ENCODE data around the gene TAMM41. TPM values are rescaled to one million over a fixed set of nuclear protein-coding genes. Genes with fewer than 3 reads are reported as not detected.
"Not testable (repeated sequence)": the region's sequence is repeated elsewhere in the genome, so short reads cannot be mapped to it uniquely, and the experiment has no call there.

The TAMM41 gene
- total RNA-seq, 1 experiment from 2014 or later, result 2.8 TPM

- DNase-seq (ENCODE audit: low spot score), result no peak
Measured at GRCh38 chr3:11769704-11770476, 76.8 kb downstream of the TAMM41 start.

- DNase-seq (ENCODE audit: low spot score), result no peak
Measured at GRCh38 chr3:11768604-11769003, 78.1 kb downstream of the TAMM41 start.

DNA sequence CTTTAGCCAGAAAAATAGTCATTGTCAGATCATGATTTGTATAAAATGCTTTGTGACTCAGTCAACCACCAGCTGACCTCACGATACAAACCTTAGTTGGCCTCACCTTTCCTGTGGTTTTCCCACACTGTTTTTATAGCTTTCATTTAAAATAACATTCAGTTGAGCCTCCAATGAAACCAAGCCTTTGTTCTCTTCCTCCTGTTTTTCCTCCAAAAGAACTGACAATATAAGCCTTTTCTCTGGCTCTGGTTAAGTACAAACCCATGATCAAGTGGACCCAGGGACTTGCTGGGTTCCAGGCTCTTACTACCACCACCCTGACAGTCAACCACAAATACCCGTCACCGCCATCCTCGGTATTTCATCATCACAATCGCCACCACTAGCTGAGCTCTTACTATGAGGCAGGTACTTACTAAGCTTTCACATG is 81.7 kb downstream of the TAMM41 start:
- DNase-seq (ENCODE audit: low spot score), result peak; percentile 13

DNA sequence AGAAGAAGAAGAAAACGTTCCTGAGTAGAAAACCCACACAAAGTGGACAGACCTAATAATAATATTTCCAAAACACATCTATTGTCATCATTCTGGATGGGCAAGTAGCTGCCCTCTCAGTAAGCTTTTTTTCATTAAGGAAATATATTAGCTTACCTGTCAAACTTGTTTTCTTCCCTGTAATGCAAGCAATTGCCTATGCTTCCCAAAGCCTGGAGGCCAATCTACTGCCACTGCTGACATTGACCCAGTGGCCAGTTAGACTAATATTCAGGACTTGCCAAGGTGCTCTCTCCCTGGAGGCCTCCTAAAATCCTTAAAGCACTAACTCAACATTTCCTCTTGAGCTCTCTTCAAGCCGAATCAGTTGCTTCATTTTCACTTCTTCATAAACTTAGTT is 86.7 kb downstream of the TAMM41 start:
- no peak for DNase-seq (ENCODE audit: low spot score)

GRCh38 chr3:11757929-11758328 is 88.8 kb downstream of the TAMM41 start:
- DNase-seq (ENCODE audit: low spot score), result no peak

DNA sequence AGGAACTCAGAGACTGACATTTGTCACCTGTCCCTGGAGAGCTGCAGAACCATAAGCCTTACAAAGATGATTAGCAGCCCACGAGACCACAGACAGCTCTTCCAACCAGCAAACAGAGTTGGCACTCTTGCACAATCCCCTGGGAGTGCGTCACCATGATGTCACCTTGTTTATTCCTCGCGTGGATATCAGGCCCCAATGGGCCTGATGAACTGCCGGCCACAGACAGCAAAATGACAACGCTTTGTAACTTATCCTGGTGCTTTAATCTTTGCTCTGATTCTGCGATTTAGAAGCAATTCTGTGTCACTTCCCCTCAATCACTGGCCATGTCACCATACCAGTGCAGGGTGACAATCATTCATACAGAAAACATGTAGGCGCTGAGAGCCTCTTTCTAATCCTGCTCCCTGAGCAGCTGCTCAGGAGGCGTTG is 89.2 kb downstream of the TAMM41 start:
- no peak for DNase-seq (ENCODE audit: low spot score)

- DNase-seq (ENCODE audit: low spot score), result no peak
Measured at GRCh38 chr3:11755276-11755675, 91.4 kb downstream of the TAMM41 start.

- DNase-seq (ENCODE audit: low spot score), result not testable (repeated sequence)
Measured at GRCh38 chr3:11752254-11752653, 94.4 kb downstream of the TAMM41 start.

DNA sequence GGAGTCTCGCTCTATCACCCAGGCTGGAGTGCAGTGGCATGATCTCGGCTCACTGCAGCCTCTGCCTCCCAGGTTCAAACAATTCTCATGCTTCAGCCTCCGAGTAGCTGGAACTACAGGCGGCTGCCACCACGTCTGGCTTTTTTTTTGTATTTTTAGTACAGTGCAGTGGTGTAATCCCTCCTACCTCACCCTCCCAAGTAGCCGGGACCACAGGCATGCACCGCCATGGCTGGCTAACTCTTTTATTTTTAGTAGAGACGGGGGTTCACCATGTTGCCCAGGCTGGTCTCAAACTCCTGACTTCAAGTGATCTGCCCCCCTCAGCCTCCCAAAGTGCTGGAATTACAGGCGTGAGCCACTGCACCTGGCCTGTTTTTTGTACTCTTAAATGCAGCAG is 98.4 kb downstream of the TAMM41 start:
- not testable (repeated sequence) for DNase-seq (ENCODE audit: low spot score)

Small RNAs within 50 kb of the gene (small RNA-seq; reads per million reads assigned to genes)
- gene CYCSP12, result not detected

Other genes starting within 250 kb of the TAMM41 start
- 25.1 and 28.4 TPM in 2 replicates for gene VGLL4, start 203.0 kb downstream of the TAMM41 start, total RNA-seq (2014; rRNA removed; shearing (Covaris generic))
- 0.10 TPM in 1 of 2 replicates, not detected in the other for gene SYN2, start 157.5 kb upstream of the TAMM41 start, total RNA-seq (2014; rRNA removed; shearing (Covaris generic))

Measured in HT-29 (cell line).